B cell (primary cell): ENCODE measurements around the gene DIRAS3. TPM values are rescaled to one million over a fixed set of nuclear protein-coding genes. Genes with fewer than 3 reads are reported as not detected.

Experiments used
- ATAC-seq: fragments of 200-7000 bp; cut with Tn5 transposase; one replicate; pipeline ENCODE4 v1.10.0; 2021; ENCODE audit warnings: low read depth, mild to moderate bottlenecking, moderate number of reproducible peaks, moderate library complexity
- CTCF ChIA-PET: fragments of 350-600 bp; sonication (Branson Sonifier 250); formaldehyde crosslinking; loops from one replicate; lab custom pipeline; 2021; ENCODE audit warnings: antibody characterized with exemption, inconsistent platforms; lab: Charles Lee
- POLR2A ChIA-PET: fragments of 350-600 bp; sonication (Branson Sonifier 250); formaldehyde crosslinking; loops from one replicate; lab custom pipeline; 2021; ENCODE audit warnings: antibody characterized with exemption; lab: Charles Lee
- DNase-seq: peaks from one replicate; pipeline ENCODE4 v3.0.0; 2013
- H2AFZ ChIP-seq: 2 replicates; pipeline ENCODE4 v1.6.1; 2012; ENCODE audit warnings: mild to moderate bottlenecking, low read depth, low read length; ENCODE audit not compliant: insufficient read depth, poor library complexity, severe bottlenecking
- H3K27ac ChIP-seq, 2 donors: 1 replicate in 1 of 2; 2 replicates in 1 of 2; pipeline ENCODE4 v1.5.1; 2012 to 2013; ENCODE audit warnings: low read length in 2 of 2, mild to moderate bottlenecking in 2 of 2, moderate library complexity in 1 of 2
- H3K27me3 ChIP-seq, 4 experiments: fragments of 200-600 bp in 1 of 4; sonication (generic) in 1 of 4; replicated peaks in 1 of 4; 1 replicate in 2 of 4; 2 replicates in 2 of 4; pipeline versions ENCODE4 v1.6.1 to v1.7.0; 2013 to 2016; ENCODE audit warnings: low read length in 3 of 4, mild to moderate bottlenecking in 2 of 4, mixed read lengths in 1 of 4, moderate library complexity in 1 of 4; ENCODE audit not compliant: insufficient read depth in 4 of 4, control insufficient read depth in 3 of 4; ENCODE audit errors: control extremely low read depth in 1 of 4
- H3K36me3 ChIP-seq, 2 experiments: replicated peaks in 1 of 2; 1 replicate in 1 of 2; 2 replicates in 1 of 2; pipeline versions ENCODE4 v1.6.1 to v1.7.1; 2013; ENCODE audit warnings: low read length in 1 of 2; ENCODE audit not compliant: insufficient read depth in 2 of 2, control insufficient read depth in 1 of 2; ENCODE audit errors: control extremely low read depth in 1 of 2, extremely low read depth in 1 of 2
- H3K4me1 ChIP-seq, 2 donors: fragments of 200-600 bp in 1 of 2; sonication (generic) in 1 of 2; 1 replicate in 1 of 2; 2 replicates in 1 of 2; pipeline versions ENCODE4 v1.5.1 to v1.6.1; 2013 to 2017; ENCODE audit warnings: low read length in 2 of 2; ENCODE audit not compliant: control insufficient read depth in 2 of 2, insufficient read depth in 2 of 2
- H3K4me2 ChIP-seq: replicated peaks from 2 replicates; pipeline ENCODE3; 2012; ENCODE audit warnings: mild to moderate bottlenecking, low read depth, low read length; ENCODE audit not compliant: poor library complexity, severe bottlenecking
- H3K4me3 ChIP-seq, 5 experiments: fragments of 200-600 bp in 1 of 5; sonication (generic) in 1 of 5; 1 replicate in 3 of 5; 2 replicates in 2 of 5; pipeline versions ENCODE4 v1.5.1 to v1.7.0; 2011 to 2016; ENCODE audit warnings: low read length in 4 of 5, mild to moderate bottlenecking in 4 of 5, low read depth in 2 of 5, control low read depth in 1 of 5, moderate library complexity in 1 of 5; ENCODE audit not compliant: insufficient read depth in 1 of 5; ENCODE audit errors: control extremely low read depth in 1 of 5, extremely low read depth in 1 of 5
- H3K79me2 ChIP-seq: fragments of 200-600 bp; sonication (generic); one replicate; pipeline ENCODE4 v1.6.0; 2016; ENCODE audit warnings: low read length; ENCODE audit not compliant: control insufficient read depth, insufficient read depth
- H3K9ac ChIP-seq: fragments of 200-600 bp; sonication (generic); 2 replicates; pipeline ENCODE4 v1.6.1; 2017; ENCODE audit warnings: mild to moderate bottlenecking, low read length, moderate library complexity
- H3K9me3 ChIP-seq, 3 donors: one replicate each; pipeline versions ENCODE4 v1.6.1 to v1.7.1; 2013; ENCODE audit warnings: low read length in 2 of 3; ENCODE audit not compliant: control insufficient read depth in 2 of 3, insufficient read depth in 1 of 3; ENCODE audit errors: control extremely low read depth in 1 of 3
- H4K20me1 ChIP-seq: 2 replicates; pipeline ENCODE4 v1.6.0; 2012; ENCODE audit warnings: mild to moderate bottlenecking, low read length; ENCODE audit not compliant: insufficient read depth, control insufficient read depth, poor library complexity, severe bottlenecking
- H3K27ac Mint-ChIP-seq: one replicate; pipeline ENCODE4 v1.8.0; 2021; ENCODE audit warnings: mixed read lengths
- H3K27me3 Mint-ChIP-seq: one replicate; pipeline ENCODE4 v1.8.0; 2021; ENCODE audit warnings: mixed read lengths
- H3K4me1 Mint-ChIP-seq: one replicate; pipeline ENCODE4 v1.8.0; 2021; ENCODE audit warnings: mixed read lengths
- H3K4me3 Mint-ChIP-seq: one replicate; pipeline ENCODE4 v1.8.0; 2021; ENCODE audit warnings: mixed read lengths
- H3K9me3 Mint-ChIP-seq: one replicate; pipeline ENCODE4 v1.8.0; 2022; ENCODE audit warnings: mixed read lengths; ENCODE audit not compliant: insufficient read depth
- EZH2 ChIP-seq: IDR thresholded peaks from 2 replicates; pipeline ENCODE4 v1.6.1; 2012; ENCODE audit warnings: borderline replicate concordance, low read depth, mild to moderate bottlenecking, moderate library complexity, low read length; ENCODE audit not compliant: insufficient read depth, poor library complexity, severe bottlenecking
- WGBS: methylation state at CpG from one replicate; pipeline ENCODE4 v1.1.5; 2013; ENCODE audit warnings: missing lambda C conversion rate; ENCODE audit not compliant: insufficient coverage; 5-methylcytosine and 5-hydroxymethylcytosine counted together
- intact Hi-C: fragments of 100-400 bp; cut with micrococcal nuclease; formaldehyde crosslinking; loops from one replicate; pipeline ENCODE4 v1.10.0; 2022
- polyA plus RNA-seq: library from polyadenylated mRNA; depleted of rRNA; stranded (reverse); fragments of >200 nt; gene quantifications from 2 replicates; pipeline ENCODE4 v1.2.3, GENCODE V29; 2012
- total RNA-seq, 2 donors: library from RNA; stranded (reverse); fragments of 120-200 nt in 1 of 2; gene quantifications; 1 replicate in 1 of 2; 2 replicates in 1 of 2; pipeline versions ENCODE4 v1.2.3 to v1.2.4, GENCODE V29; 2013 to 2022
- TF ChIP-seq, protein P1 (sequence below): fragments of 200-600 bp; IDR thresholded peaks from one replicate; pipeline ENCODE4 v1.8.0; 2022; ENCODE audit warnings: antibody characterized with exemption, mild to moderate bottlenecking

DIRAS3 gene
- total and polyA plus RNA-seq, 2 donors (not counting 1 experiment from before 2014, with no cell fraction given), result not detected

DNA sequence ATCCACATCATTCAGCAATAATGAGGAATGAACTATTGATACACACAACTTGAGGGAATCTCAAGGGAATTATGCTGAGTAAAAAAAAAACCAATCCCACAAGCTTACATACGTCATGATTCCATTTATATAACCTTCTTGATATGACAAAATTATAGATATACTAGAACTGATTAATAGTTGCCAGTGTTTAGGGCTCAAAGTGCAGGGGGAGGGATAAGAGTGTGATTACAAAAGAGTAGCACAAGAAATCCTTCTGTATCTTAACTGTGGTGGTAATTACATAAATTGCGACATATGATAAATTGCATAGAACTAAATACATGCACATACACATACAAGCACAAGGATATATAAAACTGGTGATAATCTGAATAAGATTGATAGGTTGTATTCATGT lies 13.5 kb downstream of the DIRAS3 start:
- POLR2A ChIA-PET, result no interaction called here
- WGBS, result no CpG with 5 or more reads among the region's 2 CpGs

DNA sequence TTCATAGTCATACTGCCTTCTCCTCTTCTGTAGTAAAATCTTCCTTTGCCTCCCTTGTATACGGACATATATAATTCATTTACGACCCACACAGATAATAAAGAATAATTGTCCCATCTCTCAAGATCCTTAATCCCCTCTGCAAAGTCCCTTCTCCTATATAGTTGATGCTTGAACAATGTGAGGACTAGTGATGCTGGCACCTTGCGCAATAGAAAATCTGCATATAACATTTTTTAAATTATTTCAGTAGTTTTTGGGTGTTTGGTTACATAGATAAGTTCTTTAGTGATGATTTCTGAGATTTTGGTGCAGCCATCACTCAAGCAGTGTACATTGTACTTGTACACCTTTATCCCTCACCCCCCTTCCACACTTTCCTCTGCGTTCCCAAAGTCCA lies 21.0 kb downstream of the DIRAS3 start:
- ATAC-seq (no peak), DNase-seq (no peak)
- no peak overlapping the region for H3K4me3 ChIP-seq
- Mint-ChIP-seq H3K4me1 (no peaks in the 10 kb centered on the region), H3K27ac (no peak overlapping the region), H3K9me3 (no peaks in the 10 kb centered on the region), H3K4me3 (no peak overlapping the region), H3K27me3 (no peaks in the 10 kb centered on the region)
- H3K4me1 ChIP-seq, result no peaks in the 10 kb centered on the region
- no peaks in the 10 kb centered on the region for H3K27me3 ChIP-seq
- POLR2A ChIA-PET, result no interaction called here
- peaks cover 0 to 1% (median 0%) of the 10 kb centered on the region in 3 donors for H3K9me3 ChIP-seq
- no peaks in the 10 kb centered on the region for H3K36me3 ChIP-seq
- no CpG with 5 or more reads among the region's 4 CpGs for WGBS
- no peaks in the 10 kb centered on the region for H4K20me1 ChIP-seq
- H3K79me2 ChIP-seq, result no peaks in the 10 kb centered on the region
- intact Hi-C loops, result no loop called here
- H3K4me2 ChIP-seq, result no peak overlapping the region
- H3K9ac ChIP-seq, result no peak overlapping the region
- H2AFZ ChIP-seq, result no peak overlapping the region
- no peak overlapping the region for H3K27ac ChIP-seq
- CTCF ChIA-PET, result no interaction called here
- TF ChIP-seq, protein P1, sequence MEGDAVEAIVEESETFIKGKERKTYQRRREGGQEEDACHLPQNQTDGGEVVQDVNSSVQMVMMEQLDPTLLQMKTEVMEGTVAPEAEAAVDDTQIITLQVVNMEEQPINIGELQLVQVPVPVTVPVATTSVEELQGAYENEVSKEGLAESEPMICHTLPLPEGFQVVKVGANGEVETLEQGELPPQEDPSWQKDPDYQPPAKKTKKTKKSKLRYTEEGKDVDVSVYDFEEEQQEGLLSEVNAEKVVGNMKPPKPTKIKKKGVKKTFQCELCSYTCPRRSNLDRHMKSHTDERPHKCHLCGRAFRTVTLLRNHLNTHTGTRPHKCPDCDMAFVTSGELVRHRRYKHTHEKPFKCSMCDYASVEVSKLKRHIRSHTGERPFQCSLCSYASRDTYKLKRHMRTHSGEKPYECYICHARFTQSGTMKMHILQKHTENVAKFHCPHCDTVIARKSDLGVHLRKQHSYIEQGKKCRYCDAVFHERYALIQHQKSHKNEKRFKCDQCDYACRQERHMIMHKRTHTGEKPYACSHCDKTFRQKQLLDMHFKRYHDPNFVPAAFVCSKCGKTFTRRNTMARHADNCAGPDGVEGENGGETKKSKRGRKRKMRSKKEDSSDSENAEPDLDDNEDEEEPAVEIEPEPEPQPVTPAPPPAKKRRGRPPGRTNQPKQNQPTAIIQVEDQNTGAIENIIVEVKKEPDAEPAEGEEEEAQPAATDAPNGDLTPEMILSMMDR, result no peak
- no peak for TF ChIP-seq EZH2

More for the DNA sequence above, 13.5 kb downstream of the DIRAS3 start:
- CTCF ChIA-PET, result no interaction called here
- ATAC-seq (no peak), DNase-seq (no peak)
- intact Hi-C loops, result no loop called here
- no peaks in the 10 kb centered on the region for H3K4me1 Mint-ChIP-seq
- no peaks in the 10 kb centered on the region for H3K9me3 Mint-ChIP-seq
- Histone ChIP-seq H3K4me1 (no peaks in the 10 kb centered on the region), H3K9me3 (no peaks in the 10 kb centered on the region), H3K79me2 (no peaks in the 10 kb centered on the region), H4K20me1 (no peaks in the 10 kb centered on the region), H3K4me3 (no peak overlapping the region), H2AFZ (no peak overlapping the region), H3K9ac (no peak overlapping the region), H3K4me2 (no peak overlapping the region), H3K27me3 (no peaks in the 10 kb centered on the region), H3K27ac (no peak overlapping the region), H3K36me3 (no peaks in the 10 kb centered on the region)
- no peaks in the 10 kb centered on the region for H3K27me3 Mint-ChIP-seq
- TF ChIP-seq EZH2, result no peak
- TF ChIP-seq, protein P1, result no peak
- no peak overlapping the region for H3K4me3 Mint-ChIP-seq
- no peak overlapping the region for H3K27ac Mint-ChIP-seq
